T-helper 2 cell treated with Interferon-gamma antibody and Interleukin-4, amounts not matched to agents 100 ng/mL and 5 ng/mL, for 36 hours (primary cell): ENCODE measurements around the gene DROSHA. TPM values are rescaled to one million over a fixed set of nuclear protein-coding genes. Genes with fewer than 3 reads are reported as not detected.

ENCODE experiments used
- intact Hi-C: fragments of 100-400 bp; cut with micrococcal nuclease; formaldehyde crosslinking; loops from one replicate; pipeline ENCODE4 v1.15.1; 2023
- total RNA-seq: library from RNA; stranded (reverse); gene quantifications from 2 replicates; pipeline ENCODE4 v1.2.3, GENCODE V29; 2022

DROSHA gene
- total RNA-seq, 1 donor from 2014 or later = 66.6 TPM

- intact Hi-C loops = loop anchor here (1.0 to 10.0 kb wide), 4 partner anchors 13 to 1914 kb away; partner anchors contain the start of genes GOLPH3, PDZD2 and TARS1
Measured at GRCh38 chr5:31530541-31531265, 1.2 kb downstream of the DROSHA start.

DNA sequence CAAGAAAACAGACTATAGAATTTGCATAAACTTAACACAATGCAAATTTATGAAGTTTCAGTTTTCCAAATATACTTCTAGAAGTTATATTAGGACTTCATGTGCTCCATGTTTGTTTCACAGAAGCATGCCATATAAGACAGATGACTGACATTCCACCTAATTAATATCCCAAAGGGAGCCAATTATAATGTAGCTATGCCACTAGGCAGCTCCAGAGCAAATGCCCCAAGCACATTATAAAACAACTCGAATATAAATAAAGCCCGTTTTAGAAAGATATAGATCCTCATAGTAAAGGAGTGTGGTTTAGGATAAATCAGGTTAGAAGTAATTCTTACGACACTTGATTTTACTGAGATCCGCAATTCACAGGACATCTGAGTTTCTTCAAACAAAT, 8.9 kb downstream of the DROSHA start:
- intact Hi-C loops = no loop called here

GRCh38 chr5:31516802-31517201, 15.1 kb downstream of the DROSHA start:
- intact Hi-C loops = loop anchor here (1.0 kb wide), 1 partner anchor 14 kb away; no protein-coding TSS in a partner anchor

DNA sequence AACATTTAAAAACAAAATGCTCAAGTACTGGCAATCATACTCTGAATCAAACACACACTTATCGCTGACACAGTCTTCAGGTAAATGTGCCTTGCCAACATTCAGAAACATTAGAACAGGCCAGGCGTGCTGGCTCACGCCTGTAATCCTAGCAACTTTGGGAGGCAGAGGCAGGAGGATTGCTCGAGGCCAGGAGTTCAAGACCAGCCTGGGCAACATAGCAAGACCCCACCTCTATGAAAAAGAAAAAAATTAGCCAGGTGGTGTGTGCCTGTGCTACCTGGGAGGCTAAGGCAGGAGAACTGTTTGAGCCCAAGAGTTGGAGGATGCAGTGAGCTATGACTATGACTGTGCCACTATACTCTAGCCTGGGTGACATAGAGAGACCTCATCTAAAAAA, 20.6 kb downstream of the DROSHA start:
- intact Hi-C loops = no loop called here

- intact Hi-C loops = no loop called here
Measured at GRCh38 chr5:31504529-31504928, 27.4 kb downstream of the DROSHA start.

DNA sequence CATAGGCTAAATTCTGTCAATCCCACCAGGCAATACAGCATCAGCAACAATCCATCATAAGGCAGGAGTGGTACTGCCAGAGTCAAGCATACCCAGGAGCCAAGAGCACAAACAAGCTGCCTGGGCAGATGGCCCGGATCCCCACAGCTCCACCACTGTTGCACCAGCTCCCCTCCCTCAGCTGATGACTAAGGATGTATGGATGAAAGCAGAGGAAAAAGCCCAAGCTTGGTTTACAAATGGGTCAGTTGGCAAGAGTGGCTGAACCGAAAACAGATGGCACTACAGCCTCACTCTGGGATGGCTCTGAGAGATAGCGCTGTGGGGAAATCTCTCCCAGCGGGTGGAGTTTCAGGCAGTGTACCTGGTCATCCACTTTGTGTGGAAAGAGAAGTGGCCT, 29.4 kb downstream of the DROSHA start:
- intact Hi-C loops = no loop called here

DNA sequence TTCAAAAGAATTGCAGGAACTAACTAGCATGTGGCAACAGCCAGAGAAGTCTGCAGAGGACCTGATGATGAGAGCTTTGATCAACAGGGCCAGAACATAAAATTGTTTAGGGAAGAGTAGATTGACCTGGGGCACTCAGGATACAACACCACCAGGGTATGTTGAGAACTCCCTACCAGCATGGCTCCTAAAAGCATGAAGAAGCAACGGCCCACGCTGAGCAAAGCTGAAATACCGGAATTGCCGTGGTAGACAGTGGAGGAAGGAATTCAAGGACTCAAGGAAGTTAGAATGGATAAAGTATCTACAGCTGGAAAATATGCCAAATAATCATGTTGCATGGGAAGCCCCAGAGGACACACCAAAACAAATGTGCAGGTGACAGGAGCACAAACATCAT, 31.6 kb downstream of the DROSHA start:
- intact Hi-C loops = no loop called here

- intact Hi-C loops = no loop called here
Measured at GRCh38 chr5:31496891-31497290, 35.0 kb downstream of the DROSHA start.

GRCh38 chr5:31496301-31496700, 35.6 kb downstream of the DROSHA start:
- intact Hi-C loops = no loop called here

- intact Hi-C loops = no loop called here
Measured at GRCh38 chr5:31495336-31495735, 36.6 kb downstream of the DROSHA start.

- intact Hi-C loops = no loop called here
Measured at GRCh38 chr5:31492869-31493268, 39.0 kb downstream of the DROSHA start.

DNA sequence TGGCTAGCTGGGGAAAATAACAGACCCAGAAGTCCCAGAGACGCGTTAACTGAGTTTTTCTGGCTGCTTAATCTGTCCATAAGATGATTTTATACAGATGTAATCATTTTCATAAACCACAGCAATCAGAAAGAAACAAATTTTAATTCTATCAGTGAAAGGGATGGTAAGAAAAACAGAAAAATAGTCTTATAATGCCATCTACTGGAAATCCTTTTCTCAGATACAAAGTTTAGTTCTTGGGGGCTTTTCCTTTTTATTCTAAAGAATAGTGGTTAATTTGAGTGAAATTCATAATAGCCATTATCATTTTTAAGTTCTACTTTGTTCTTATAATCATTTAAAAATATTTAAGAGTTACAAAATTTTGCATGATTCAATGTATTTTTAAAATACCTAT, 44.4 kb downstream of the DROSHA start:
- intact Hi-C loops = no loop called here

- intact Hi-C loops = no loop called here
Measured at GRCh38 chr5:31486441-31486840, 45.5 kb downstream of the DROSHA start.

DNA sequence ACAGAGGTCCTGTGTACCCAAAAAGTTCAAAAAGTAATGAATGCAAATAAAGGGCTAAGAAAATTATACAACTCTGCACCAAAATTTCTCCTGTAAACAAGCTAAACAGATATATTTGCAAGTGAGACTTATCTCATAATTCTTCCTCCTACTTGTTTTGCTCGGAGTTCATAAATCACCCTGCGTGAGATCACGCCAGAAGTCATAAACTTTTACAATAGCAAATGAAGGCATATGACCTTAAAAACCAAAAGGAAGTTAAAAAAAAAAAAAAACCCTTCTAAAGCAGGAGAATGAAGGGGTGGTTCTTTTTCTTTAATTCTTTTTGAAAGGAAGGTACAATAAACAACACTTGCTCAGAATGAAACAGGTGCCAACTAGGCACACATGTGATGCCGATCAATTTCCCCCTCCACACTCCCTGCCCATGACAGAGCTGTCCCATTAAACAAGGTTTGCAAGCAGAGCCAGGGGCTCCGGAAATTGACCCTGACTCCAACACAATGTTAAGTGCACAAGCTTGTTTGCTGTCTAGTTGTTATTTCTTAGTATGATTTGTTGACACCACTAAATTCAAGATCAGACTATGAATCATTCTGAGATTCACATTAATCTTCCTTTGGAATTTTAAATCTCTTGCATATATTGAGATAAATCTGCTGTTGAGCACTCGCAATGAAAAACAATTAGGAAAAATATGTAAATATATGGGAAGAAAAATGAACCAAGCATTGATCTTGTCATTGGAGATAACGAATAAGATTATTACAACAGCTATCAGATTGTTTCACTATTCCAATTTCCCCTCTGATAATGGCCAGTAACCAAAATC, 46.3 kb downstream of the DROSHA start:
- intact Hi-C loops = no loop called here

GRCh38 chr5:31481531-31482165, 50.2 kb downstream of the DROSHA start:
- intact Hi-C loops = no loop called here

GRCh38 chr5:31479706-31480105, 52.2 kb downstream of the DROSHA start:
- intact Hi-C loops = no loop called here

- intact Hi-C loops = no loop called here
Measured at GRCh38 chr5:31478901-31479300, 53.0 kb downstream of the DROSHA start.

- intact Hi-C loops = no loop called here
Measured at GRCh38 chr5:31477971-31478370, 53.9 kb downstream of the DROSHA start.

DNA sequence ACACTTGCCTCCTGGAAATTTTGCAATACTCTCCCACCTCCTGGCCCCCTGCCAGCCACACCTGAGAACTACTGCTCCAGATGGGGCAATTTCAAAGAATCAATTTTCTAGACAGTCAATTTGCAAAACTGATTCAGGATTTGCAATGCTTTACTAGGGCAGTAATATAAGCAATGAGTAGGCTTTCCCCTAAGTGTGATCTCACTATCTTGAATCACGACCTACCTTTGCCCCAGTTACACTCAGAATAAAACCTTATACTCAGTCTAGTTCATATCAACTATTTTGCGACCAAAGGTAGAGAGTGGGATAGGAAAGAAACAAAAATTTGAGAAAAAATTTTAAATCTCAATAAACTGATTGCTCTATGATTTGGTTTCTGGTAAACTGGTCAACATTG, 54.4 kb downstream of the DROSHA start:
- intact Hi-C loops = no loop called here

GRCh38 chr5:31476738-31477141, 55.2 kb downstream of the DROSHA start:
- intact Hi-C loops = no loop called here

DNA sequence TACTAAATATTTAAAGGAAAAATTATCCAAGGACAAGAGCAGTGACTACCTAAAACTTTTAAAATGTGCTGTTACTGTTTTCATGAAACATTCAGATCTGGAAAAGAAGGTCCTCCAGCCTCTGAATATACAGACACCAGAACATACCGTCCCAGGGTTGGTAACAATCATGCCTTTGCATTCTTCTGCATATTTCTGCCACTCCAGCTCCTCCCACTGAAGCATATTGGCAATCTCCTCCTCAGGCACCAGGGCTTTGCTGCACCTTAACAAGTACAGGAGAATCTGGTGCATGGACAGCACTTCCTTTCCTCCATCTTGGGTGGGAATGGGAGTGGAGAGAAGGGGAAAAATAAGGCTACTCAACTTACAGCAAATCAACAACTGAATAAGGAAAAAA, 60.0 kb downstream of the DROSHA start:
- intact Hi-C loops = no loop called here

DNA sequence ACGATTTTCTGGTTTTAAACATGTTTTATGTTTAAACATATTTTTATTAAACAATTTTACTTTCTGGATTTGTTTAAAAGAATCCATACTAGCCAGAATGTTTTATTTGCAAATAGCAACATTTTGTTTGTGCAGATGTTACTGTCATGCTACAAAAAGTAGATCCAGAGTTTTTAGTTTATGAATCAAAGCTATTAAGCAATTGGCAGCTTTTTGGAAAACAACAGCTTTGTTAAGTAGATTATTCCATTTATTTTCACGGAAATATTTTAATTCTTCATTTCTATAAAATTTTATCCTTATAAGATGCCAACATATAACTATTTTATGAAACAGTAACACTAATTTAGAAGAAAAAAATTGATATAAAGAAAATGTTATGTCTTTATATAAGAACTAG, 60.9 kb downstream of the DROSHA start:
- intact Hi-C loops = no loop called here
